Activated CD4-positive, alpha-beta T cell treated with anti-CD3 and anti-CD28 coated beads for 24 hours (primary cell): Measurements from ENCODE around the gene TRABD2A.

Source experiments
- DNase-seq, 2 donors: peaks; one replicate each; pipeline ENCODE4 v3.0.0-alpha.2; 2020; ENCODE audit warnings: low read depth in 2 of 2

TRABD2A gene

DNA sequence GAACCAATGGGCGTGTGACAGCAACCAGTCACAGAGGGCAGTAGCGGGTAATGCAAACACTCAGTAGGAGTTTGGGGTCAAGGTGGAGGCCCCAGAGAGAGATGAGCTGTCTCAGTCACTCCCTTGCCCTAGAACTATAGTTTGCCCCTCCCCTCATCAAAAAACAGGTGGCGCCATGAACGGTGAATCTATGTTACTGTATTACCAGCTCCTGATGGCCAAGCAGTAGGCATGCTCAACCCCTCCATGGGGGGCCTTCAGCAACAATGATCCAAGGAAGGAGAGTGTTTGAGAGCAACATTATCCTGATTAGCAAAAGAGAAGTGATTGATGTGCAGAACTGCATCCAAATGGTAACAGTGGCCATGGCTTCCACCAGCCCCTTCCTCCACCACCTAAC, 30.4 kb downstream of the TRABD2A start:
- no peak for DNase-seq

DNA sequence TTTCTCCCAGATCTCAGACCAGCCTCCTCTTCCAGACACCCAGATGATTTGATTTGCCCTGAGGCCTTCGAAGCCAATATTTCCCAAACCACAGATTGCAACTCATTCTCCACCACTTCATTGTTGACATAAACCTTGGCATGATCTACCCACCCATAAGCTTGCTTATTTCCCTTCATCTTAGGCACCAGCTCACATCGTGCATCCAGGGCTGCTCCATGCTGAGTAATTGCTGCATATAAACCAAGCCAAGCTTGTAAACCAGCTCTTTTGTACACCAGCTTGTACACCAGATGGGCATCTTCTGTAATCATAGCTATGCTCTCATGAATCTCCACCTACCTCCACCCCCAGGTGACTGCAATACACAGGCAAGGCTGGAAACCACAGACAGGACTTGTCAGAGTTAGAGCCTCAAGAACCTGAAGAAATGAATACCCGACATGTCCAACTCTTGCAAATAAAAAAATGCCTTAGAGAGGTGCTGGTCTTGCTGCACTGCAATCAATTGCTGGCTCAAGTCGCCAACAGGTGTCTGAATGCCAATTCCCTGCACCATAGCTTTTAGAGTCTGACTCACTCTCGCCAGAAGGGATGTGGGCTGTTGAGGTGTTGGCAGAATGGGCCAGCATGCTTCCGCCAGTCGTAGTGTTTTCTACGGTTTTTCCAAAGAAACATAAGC, 31.5 kb downstream of the TRABD2A start:
- DNase-seq: no peak

DNA sequence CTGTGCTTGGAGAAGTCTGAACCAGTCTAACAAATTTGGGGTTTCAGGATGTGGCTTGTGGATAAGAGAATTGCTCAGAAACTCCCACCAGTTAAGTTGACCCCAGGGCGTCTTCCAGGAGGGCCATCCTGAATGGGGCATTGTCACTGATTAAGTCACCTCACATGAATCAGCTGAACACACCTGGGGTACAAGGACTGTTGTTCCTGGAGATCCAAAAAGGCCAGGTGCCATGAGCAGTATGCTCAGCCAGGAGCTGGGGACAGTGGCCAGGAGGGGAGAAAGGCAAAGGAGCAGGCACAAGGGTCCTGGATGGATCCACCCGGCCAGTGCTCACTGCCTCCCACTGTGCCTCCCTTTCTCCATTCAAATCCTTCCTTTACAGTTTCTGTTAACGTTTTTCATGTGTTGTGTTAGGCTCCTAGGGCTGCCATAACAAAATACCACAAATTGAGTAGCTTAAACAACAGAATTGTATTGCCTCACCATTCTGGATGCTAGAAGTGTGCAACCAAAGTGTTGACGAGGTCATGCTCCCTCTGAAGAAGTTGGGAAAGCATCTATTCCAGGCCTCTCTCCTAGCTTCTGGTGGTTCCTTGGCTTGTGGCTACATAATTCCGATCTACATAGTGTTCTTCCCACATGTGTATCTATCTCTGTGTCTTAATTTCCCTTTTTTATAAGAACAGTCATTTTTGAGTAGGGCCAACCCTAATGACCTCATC, 33.4 kb downstream of the TRABD2A start:
- DNase-seq: no peak

DNA sequence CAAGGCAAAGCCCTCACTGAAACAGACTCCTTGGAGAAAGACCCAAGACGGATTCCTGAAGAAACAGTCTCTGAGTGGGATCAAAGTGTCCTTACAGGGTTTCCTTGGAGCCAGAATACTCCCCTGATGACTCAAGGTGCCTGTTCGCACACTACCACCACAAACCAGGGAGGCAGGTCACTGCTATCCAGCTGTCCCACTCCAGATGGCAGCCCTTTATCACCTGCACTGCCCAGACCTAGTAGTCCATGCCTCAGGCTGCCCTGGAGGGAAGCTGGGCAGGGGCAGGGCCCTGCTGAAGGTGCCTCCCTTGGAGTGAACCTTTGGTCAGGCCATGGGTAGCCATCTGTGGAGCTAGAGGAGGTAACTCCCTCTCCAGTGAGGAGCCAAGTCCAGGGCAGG, 34.1 kb downstream of the TRABD2A start:
- DNase-seq: no peak

DNA sequence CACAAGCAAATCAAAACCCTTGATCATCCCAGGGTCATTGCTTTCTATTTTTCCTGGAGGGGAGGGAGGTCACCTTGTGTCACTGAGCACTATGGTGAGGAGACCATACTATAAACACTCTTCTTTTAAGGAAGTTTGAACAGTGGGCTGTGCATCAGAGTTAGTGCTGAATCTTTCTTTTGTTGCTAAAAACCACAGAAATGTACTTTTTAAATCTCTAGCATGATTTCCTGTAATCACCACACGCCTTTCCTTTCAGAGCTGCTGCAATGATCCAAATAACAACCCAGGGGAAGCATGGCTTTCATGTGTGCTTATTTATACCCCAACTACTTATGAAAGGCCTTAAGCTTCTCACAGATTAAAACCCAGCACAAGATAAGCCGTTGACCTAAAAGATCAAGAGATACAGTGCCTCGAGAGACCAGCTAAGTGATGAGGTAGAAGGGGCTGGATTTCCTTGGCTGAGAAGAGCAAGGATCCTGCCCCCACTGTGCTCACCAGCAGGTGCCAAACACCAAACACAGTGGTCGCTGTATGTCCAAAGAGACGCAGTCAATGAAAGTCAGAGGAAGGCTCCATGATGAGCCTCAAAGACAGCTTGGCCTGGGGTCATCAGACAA, 34.7 kb downstream of the TRABD2A start:
- no peak for DNase-seq

- DNase-seq: no peak
Measured at GRCh38 chr2:84844141-84844540, 36.7 kb downstream of the TRABD2A start.

DNA sequence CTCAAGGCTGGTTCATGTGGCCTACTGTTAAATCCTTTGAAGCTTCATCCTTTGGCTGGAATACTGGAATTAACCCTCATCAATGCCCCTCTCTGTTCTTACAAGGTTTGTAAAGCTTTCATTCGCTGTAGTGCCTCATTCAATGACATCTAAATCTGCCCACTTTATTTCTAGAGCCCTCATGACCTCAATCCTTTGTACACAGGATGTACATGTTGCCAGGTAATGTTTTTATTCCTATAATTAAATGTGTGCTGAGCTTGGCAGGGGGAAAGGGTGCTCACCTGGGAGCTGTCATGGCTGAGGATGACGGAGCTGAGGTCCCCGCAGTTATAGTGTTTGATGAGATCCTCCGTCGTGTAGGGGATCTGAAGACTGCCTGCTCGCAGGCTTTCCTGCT, 39.3 kb downstream of the TRABD2A start:
- DNase-seq: no peak

- DNase-seq: no peak
Measured at GRCh38 chr2:84840306-84840705, 40.6 kb downstream of the TRABD2A start.

DNA sequence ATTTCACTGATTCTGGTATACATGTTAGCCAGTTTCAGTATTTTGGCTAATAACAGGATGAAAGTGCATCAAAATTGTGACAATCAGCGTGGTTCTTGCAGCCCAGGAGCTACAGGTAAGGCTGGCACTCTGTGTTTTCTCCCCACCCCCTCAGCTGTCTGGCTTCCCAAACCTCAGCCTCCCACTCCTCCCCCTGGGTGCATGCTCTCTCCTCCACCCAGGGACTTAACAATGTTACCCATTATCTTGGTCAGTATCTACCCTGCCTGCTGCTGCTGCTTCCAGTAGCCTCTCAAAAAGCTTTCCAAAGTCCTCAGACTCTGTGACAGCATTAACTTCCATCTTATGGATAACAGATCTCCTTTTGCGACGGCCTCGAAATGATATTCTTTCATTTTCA, 41.0 kb downstream of the TRABD2A start:
- no peak for DNase-seq

GRCh38 chr2:84838434-84839145, 42.3 kb downstream of the TRABD2A start:
- no peak for DNase-seq

DNA sequence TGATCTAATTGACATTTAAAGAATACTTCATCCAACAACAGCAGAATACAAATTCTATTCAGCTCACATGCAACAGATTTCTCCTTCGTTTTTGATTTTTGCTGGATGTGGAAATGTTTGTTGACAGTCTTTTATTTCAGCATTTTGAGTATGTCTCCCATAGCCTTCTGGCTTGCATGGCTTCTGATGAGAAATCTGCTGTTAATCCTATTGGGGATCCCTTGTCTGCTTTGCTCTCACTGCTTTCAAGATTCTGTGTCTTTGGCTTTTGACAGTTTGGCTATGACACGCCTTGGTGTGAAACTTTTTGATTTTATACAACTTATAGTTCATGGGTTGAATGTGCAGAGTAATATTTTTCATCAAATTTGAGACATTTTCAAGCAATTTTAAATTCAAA, 44.7 kb downstream of the TRABD2A start:
- DNase-seq: no peak

GRCh38 chr2:84833481-84834150, 47.3 kb downstream of the TRABD2A start:
- no peak for DNase-seq

GRCh38 chr2:84832772-84833461, 48.0 kb downstream of the TRABD2A start:
- DNase-seq: no peak

DNA sequence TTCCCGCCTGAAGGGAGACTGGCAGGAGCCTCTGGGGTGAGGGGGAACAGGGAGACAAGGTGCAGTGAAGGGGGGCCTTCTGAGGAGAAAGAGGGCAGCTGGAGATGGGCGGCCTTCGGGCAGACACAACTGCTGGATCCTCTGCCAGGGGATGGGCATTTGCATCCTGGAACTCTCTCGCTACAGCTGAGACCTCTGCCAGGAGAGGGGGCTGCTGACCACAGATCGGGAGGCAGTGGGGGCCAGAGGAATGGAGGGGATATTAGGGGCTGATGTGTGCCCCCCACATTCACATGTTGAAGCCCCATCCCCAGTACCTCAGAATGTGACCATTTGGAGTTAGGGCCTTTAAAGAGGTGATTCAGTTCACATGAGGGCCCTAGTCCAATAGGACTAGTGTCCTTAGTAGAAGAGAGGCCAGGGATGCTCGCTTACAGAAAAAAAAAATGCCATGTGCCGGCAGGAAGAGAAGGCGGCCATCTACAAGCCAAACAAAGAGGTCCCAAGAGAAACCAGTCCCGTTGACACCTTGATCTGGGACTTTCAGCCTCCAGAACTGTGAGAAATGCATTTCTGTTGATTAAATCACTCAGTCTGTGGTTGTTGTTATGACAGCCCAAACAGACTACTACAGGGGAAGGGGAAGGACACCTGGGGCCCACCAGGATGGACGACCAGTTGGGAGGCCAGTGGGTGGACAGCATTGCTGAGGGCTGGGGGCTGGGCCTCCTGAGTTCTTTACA, 50.0 kb downstream of the TRABD2A start:
- DNase-seq: no peak

- DNase-seq: no peak
Measured at GRCh38 chr2:84830095-84830494, 50.8 kb downstream of the TRABD2A start.

DNA sequence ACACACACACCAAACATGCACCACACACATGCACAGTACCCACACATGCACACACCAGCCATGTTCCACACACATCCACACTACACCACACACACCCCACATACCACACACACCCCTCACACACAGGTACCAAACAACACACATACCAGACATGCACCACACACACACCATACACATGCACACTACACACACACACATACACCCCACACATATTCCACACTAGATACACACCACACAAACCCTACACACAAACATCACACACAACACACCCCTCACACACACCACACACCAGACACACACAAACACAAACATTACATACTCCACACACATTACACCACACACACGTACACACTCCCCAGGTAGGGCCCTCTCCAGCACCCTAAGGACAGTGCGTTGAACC, 51.2 kb downstream of the TRABD2A start:
- DNase-seq: no peak

DNA sequence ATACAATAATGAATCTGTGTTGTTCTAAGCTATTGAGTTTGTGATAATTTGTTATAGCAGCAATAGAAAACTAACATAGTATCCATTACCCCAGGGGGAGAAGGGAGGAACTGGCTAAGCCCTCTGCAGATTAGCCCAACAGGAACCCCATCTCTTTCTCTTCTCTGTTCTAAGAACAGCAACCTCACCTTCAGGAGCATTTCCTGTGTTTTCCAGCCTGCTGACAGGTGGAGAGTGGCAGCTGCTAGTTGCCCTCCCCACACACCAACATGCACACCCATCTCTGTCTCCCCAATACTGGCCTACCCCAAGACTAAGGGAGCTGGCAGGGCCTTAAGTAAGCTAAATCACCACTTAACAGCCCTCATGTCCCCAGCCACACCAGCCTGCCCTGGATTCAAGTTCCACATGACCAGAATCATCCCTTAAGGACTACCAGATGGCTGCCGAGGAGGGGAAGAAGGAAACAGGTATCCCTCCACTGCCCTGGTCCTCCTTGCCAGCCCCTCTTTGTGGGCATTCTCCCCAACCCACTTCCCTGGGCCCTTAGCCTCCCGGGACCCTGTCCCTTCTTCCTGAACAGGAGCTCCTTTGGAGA, 52.8 kb downstream of the TRABD2A start:
- no peak for DNase-seq

DNA sequence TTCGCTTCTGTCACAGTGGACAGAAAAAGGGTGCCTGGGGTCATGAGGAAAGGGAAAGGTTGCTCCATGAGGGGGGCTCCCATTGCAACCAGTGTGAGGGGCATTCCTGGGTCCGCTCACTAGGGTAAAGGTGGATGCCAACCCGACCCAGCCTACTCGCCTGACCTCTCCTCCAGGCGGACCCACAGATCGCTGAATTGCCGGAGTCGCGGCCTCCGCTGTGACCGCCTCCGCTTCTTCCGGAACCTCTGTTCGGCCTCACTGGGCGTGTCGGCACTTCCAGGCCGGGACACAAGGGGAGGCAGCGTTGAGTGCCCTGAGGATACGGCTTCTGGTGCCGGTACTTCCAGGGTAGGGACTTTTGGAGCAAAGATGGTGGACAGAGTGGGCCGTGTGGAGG, 57.1 kb downstream of the TRABD2A start:
- no peak for DNase-seq

- no peak for DNase-seq
Measured at GRCh38 chr2:84823229-84823628, 57.7 kb downstream of the TRABD2A start.

DNA sequence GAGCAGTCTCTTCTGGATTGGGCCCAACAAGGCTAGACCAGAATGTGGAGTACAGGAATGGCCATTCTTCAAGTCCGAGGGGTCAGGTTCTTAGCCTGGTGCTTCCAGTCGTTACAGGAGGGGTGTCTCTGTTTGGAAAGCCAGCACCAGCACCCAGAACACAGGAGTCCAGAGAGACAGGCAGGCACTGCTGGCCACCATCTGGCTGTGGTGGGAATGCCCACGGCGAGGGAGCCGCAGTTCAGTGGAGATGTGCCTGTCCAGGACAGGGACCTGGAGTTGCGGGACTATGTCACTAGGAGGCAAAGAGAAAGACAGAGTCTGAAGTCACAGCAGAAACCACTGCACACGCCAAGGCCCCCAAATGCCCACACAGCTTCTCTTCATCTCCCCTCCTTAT, 59.1 kb downstream of the TRABD2A start:
- DNase-seq: no peak
